HepG2 (cell line): ENCODE data around the gene USP20. TPM values are rescaled to one million over a fixed set of nuclear protein-coding genes. Genes with fewer than 3 reads are reported as not detected.

Source experiments
- ATAC-seq: fragments of 200-7000 bp; cut with Tn5 transposase; 3 replicates; pipeline ENCODE4 v1.9.1; 2020; ENCODE audit warnings: mild to moderate bottlenecking, moderate library complexity
- BruUV-seq: library from RNA; stranded (reverse); fragments of 400-500 nt; replicated peaks from 2 replicates; lab custom pipeline; 2021; lab: Mats Ljungman, UMichigan
- CTCF ChIA-PET: fragments of 300-600 bp; formaldehyde crosslinking; extraction: SDS; loops from one replicate; lab custom pipeline; 2021; ENCODE audit warnings: low total read pairs, inconsistent platforms, low intra/inter-chr PET ratio; lab: Yijun Ruan, JAX
- POLR2A ChIA-PET: fragments of 350-600 bp; sonication (Branson Sonifier 250); formaldehyde crosslinking; loops from one replicate; lab custom pipeline; 2020; ENCODE audit warnings: antibody characterized with exemption, inconsistent platforms; lab: Yijun Ruan, JAX
- DNase-seq: peaks from one replicate; pipeline ENCODE4 v3.0.0-alpha.2; 2015; ENCODE audit warnings: low spot score
- FAIRE-seq: peaks from 3 replicates; lab custom pipeline; 2011; peaks lifted over from hg19 to GRCh38; lab: Jason Lieb, UNC
- H2AFZ ChIP-seq: one replicate; pipeline ENCODE4 v1.6.1; 2011; ENCODE audit warnings: low read length, inconsistent platforms
- H3K27ac ChIP-seq: fragments of 300-600 bp; 3 replicates; pipeline ENCODE4 v1.8.0; 2011; ENCODE audit warnings: mixed run types, mild to moderate bottlenecking, mixed read lengths, low read length, inconsistent platforms; ENCODE audit not compliant: insufficient read depth; ENCODE audit errors: extremely low read length
- H3K27me3 ChIP-seq, 2 experiments: fragments of 200-600 bp in 1 of 2; 2 replicates in 1 of 2; 3 replicates in 1 of 2; pipeline versions ENCODE4 v1.6.0 to v1.8.0; 2011; ENCODE audit warnings: low read length in 2 of 2, mild to moderate bottlenecking in 2 of 2, moderate library complexity in 2 of 2, inconsistent platforms in 1 of 2; ENCODE audit not compliant: insufficient read depth in 2 of 2, control insufficient read depth in 1 of 2
- H3K36me3 ChIP-seq, 2 experiments: fragments of 200-600 bp in 1 of 2; replicated peaks in 1 of 2; 2 replicates in 1 of 2; 3 replicates in 1 of 2; pipeline versions ENCODE4 v1.5.1 to v1.8.0; 2011; ENCODE audit warnings: low read length in 2 of 2, inconsistent platforms in 1 of 2; ENCODE audit not compliant: insufficient read depth in 2 of 2, control insufficient read depth in 1 of 2
- H3K4me1 ChIP-seq: 2 replicates; pipeline ENCODE4 v1.5.1; 2012; ENCODE audit warnings: low read length, inconsistent platforms; ENCODE audit not compliant: insufficient read depth
- H3K4me2 ChIP-seq: 2 replicates; pipeline ENCODE4 v1.6.0; 2011; ENCODE audit warnings: low read depth, low read length, inconsistent platforms
- H3K4me3 ChIP-seq, 3 experiments: fragments of 200-600 bp in 1 of 3; sonication (generic), shearing (Covaris generic) in 1 of 3; replicated peaks in 1 of 3; 2 replicates each; pipeline ENCODE4 v1.5.1; 2011 to 2016; ENCODE audit warnings: low read length in 3 of 3, inconsistent platforms in 2 of 3, low read depth in 2 of 3, mild to moderate bottlenecking in 2 of 3, control low read depth in 1 of 3, mixed read lengths in 1 of 3; ENCODE audit not compliant: insufficient read depth in 1 of 3
- H3K79me2 ChIP-seq: one replicate; pipeline ENCODE4 v1.6.1; 2011; ENCODE audit warnings: low read length, inconsistent platforms; ENCODE audit not compliant: insufficient read depth
- H3K9ac ChIP-seq: 2 replicates; pipeline ENCODE4 v1.6.0; 2011; ENCODE audit warnings: mild to moderate bottlenecking, low read depth, low read length, inconsistent platforms; ENCODE audit not compliant: insufficient read depth
- H3K9me3 ChIP-seq: 2 replicates; pipeline ENCODE4 v1.5.1; 2012; ENCODE audit warnings: mild to moderate bottlenecking, low read length
- H4K20me1 ChIP-seq: 2 replicates; pipeline ENCODE4 v1.6.0; 2011; ENCODE audit warnings: inconsistent platforms, mild to moderate bottlenecking, low read length, moderate library complexity; ENCODE audit not compliant: insufficient read depth
- ARNT2 ChIP-seq: sonication (generic); formaldehyde crosslinking; IDR thresholded peaks from 2 replicates; pipeline ENCODE4 v1.8.0; 2022; ENCODE audit warnings: mild to moderate bottlenecking, low read depth, missing genetic modification reagents, moderate library complexity
- CREM ChIP-seq, 2 experiments: sonication (generic) in 1 of 2; formaldehyde crosslinking in 1 of 2; IDR thresholded peaks; 2 replicates each; pipeline versions ENCODE4 v1.4.0 to v1.6.1; 2016 to 2020; ENCODE audit warnings: antibody characterized with exemption in 1 of 2, mild to moderate bottlenecking in 1 of 2, missing genetic modification reagents in 1 of 2
- ETV5 ChIP-seq: IDR thresholded peaks from 2 replicates; pipeline ENCODE4 v1.6.1; 2018; ENCODE audit warnings: missing biosample characterization, missing genetic modification reagents, inconsistent platforms, borderline replicate concordance
- JUND ChIP-seq: sonication (generic); formaldehyde crosslinking; IDR thresholded peaks from 2 replicates; pipeline ENCODE4 v1.8.0; 2022; ENCODE audit warnings: mild to moderate bottlenecking, missing genetic modification reagents
- NBN ChIP-seq: fragments of 450-650 bp; conservative IDR thresholded peaks from 2 replicates; pipeline ENCODE4 v1.6.1; 2017
- RCOR2 ChIP-seq: IDR thresholded peaks from 2 replicates; pipeline ENCODE4 v1.6.1; 2016; ENCODE audit warnings: missing biosample characterization, missing genetic modification reagents
- ZBTB33 ChIP-seq: sonication (generic); formaldehyde crosslinking; IDR thresholded peaks from 2 replicates; pipeline ENCODE4 v1.4.0; 2020; ENCODE audit warnings: missing genetic modification reagents
- ZBTB8A ChIP-seq: sonication (generic); formaldehyde crosslinking; IDR thresholded peaks from 2 replicates; pipeline ENCODE4 v1.4.0; 2020; ENCODE audit warnings: mild to moderate bottlenecking, low read depth, missing genetic modification reagents, borderline replicate concordance
- ZNF264 ChIP-seq: sonication (generic); formaldehyde crosslinking; IDR thresholded peaks from 2 replicates; pipeline ENCODE4 v1.4.0; 2020; ENCODE audit warnings: missing genetic modification reagents
- ZNF296 ChIP-seq: sonication (generic); formaldehyde crosslinking; conservative IDR thresholded peaks from 2 replicates; pipeline ENCODE4 v1.5.0; 2020; ENCODE audit warnings: mild to moderate bottlenecking, missing genetic modification reagents
- ZNF350 ChIP-seq: sonication (generic); formaldehyde crosslinking; IDR thresholded peaks from 2 replicates; pipeline ENCODE4 v1.4.0; 2020; ENCODE audit warnings: mild to moderate bottlenecking, low read depth, missing genetic modification reagents, borderline replicate concordance
- ZNF414 ChIP-seq: sonication (generic); formaldehyde crosslinking; IDR thresholded peaks from 2 replicates; pipeline ENCODE4 v1.5.0; 2020; ENCODE audit warnings: missing genetic modification reagents
- ZNF597 ChIP-seq: sonication (generic); formaldehyde crosslinking; IDR thresholded peaks from 2 replicates; pipeline ENCODE4 v1.5.0; 2020; ENCODE audit warnings: missing genetic modification reagents
- whole genome bisulfite sequencing: methylation state at CpG from one replicate; pipeline ENCODE4 v1.1.6; 2017; ENCODE audit warnings: low lambda C conversion rate; 5-methylcytosine and 5-hydroxymethylcytosine counted together
- in situ Hi-C: cut with HindIII; loops from 2 replicates; pipeline ENCODE4 v1.10.0; 2017; ENCODE audit warnings: low pct_unique_long_range_greater_than_20kb; ENCODE audit not compliant: extremely low pct_ligation_motif_present
- intact Hi-C: fragments of 100-400 bp; cut with micrococcal nuclease; formaldehyde crosslinking; loops from one replicate; pipeline ENCODE4 v1.10.0; 2022; ENCODE audit not compliant: unreplicated experiment
- polyA plus RNA-seq, 8 experiments: library from polyadenylated mRNA; depleted of rRNA in 3 of 8; stranded (reverse) in 7 of 8; unstranded in 1 of 8; fragments of >200 nt; fragmentation: Illumina TruSeq in 4 of 8; extraction: Trizol in 4 of 8; gene quantifications; 2 replicates each; pipeline versions ENCODE4 v1.2.1 to v1.2.3, GENCODE V29; 2011 to 2016; ENCODE audit warnings: low read depth in 4 of 8, missing spikeins in 1 of 8, mixed read lengths in 1 of 8; ENCODE audit not compliant: insufficient read depth in 1 of 8
- total RNA-seq, 5 experiments: library from RNA; depleted of rRNA; stranded (reverse); fragments of >200 nt; fragmentation: Illumina TruSeq; extraction: Trizol; gene quantifications; 2 replicates each; pipeline ENCODE4 v1.2.3, GENCODE V29; 2016; ENCODE audit warnings: low read depth in 1 of 5

USP20 gene
- total and polyA plus RNA-seq, 2 of the 13 experiments (the other 11 are each of a cell fraction or from before 2014, with no cell fraction given): 4.4 to 5.9 TPM

GRCh38 chr9:129860653-129861446 lies 25.6 kb downstream of the USP20 start:
- H2AFZ ChIP-seq: no peak overlapping the region
- CTCF ChIA-PET: no interaction called here
- peaks cover 5 to 14% of the 10 kb centered on the region in 2 experiments; a peak in 2 of 5 replicates for H3K36me3 ChIP-seq
- WGBS: 56% methylated on average over 5 of the region's 11 CpGs
- POLR2A ChIA-PET: no interaction called here
- H3K9me3 ChIP-seq: no peaks in the 10 kb centered on the region
- no peak for DNase-seq
- H3K27ac ChIP-seq: no peak overlapping the region
- no peak for ATAC-seq
- no peak for FAIRE-seq
- H3K4me1 ChIP-seq: no peaks in the 10 kb centered on the region
- no peak overlapping the region for H3K4me3 ChIP-seq
- H4K20me1 ChIP-seq: no peaks in the 10 kb centered on the region
- no peaks in the 10 kb centered on the region for H3K79me2 ChIP-seq
- no peaks in the 10 kb centered on the region for H3K27me3 ChIP-seq
- intact Hi-C loops: no loop called here
- H3K9ac ChIP-seq: no peak overlapping the region
- H3K4me2 ChIP-seq: no peak overlapping the region
- BruUV-seq: no TSS peak
- in situ Hi-C loops: no loop called here
- no peak for TF ChIP-seq ZNF264
- no peak for TF ChIP-seq CREM (IDR thresholded peaks at IDR 0.05)
- TF ChIP-seq CREM (CRISPR knock-in tag; IDR thresholded peaks at IDR 0.05): no peak
- no peak for TF ChIP-seq ZNF350 (CRISPR knock-in tag)
- no peak for TF ChIP-seq ZNF414 (CRISPR knock-in tag)
- TF ChIP-seq ZNF296 (CRISPR knock-in tag): no peak
- TF ChIP-seq ETV5 (CRISPR knock-in tag): no peak
- TF ChIP-seq JUND (CRISPR knock-in tag): no peak
- TF ChIP-seq RCOR2 (CRISPR knock-in tag): no peak
- no peak for TF ChIP-seq ZBTB8A (CRISPR knock-in tag)
- TF ChIP-seq ZNF597 (CRISPR knock-in tag): no peak
- TF ChIP-seq ARNT2 (CRISPR knock-in tag): no peak
- no peak for TF ChIP-seq ZBTB33 (CRISPR knock-in tag)
- TF ChIP-seq NBN: no peak
